ENCODE data around the gene CWC27.
"Not testable (repeated sequence)": the region's sequence is repeated elsewhere in the genome, so short reads cannot be mapped to it uniquely, and the experiment has no call there.

CWC27 gene

DNA sequence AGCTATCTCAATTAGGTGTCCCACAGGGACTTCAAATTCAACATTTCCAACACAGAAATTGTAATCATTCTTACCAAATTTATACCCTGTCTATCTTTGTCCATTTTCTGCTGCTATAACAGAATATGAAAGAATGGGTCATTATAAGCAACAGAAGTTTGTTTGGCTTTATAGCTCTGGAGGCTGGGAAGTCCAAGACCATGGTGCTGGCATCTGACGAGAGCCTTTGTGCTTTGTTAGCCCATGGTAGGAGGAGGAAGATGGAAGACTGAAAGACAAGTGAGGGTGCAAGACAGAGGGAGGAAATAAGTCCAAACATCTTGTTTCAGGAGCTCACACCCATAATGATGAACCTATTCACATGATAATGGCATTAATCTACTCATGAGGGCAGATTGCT, 72.2 kb downstream of the CWC27 start:
- no peak for DNase-seq

DNA sequence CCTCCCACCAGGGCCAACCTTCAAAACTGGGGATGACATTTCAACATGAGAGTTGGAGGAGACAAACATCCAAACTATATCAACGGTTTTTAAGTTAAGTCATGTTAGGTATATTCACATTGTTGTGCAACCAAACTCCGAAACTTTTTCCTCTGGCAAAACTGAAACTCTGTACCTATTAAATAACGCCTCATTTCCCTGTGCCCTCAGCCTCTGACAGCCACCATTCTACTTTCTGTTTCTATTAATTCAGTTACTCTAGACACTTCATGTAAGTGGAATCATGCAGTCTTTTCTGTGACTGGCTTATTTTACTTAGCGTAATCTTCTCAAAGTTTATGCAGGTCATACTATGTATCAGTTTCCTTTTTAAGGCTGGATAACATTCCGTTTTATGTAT, 85.0 kb downstream of the CWC27 start:
- no peak for DNase-seq

GRCh38 chr5:64854855-64855254, 86.1 kb downstream of the CWC27 start:
- DNase-seq = no peak

GRCh38 chr5:64859881-64860280, 91.2 kb downstream of the CWC27 start:
- no peak for DNase-seq

DNA sequence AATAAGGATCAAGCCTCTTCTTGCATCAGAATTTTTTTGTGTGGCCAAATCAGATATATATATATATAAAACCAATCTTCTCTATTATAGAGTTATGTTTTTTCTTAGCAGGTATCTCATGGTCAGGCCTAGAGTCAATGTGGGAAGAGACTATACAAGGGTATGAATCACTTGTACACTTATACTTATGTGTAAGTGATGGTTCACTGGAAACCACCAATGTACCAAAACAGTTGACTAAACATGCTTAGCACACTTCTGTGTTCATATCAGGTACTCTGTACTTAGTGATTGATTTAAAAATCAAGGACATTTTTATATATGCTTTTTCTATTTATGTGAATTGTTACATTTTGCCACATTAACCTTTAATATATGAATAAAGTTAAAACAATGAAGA, 92.6 kb downstream of the CWC27 start:
- no peak for DNase-seq

GRCh38 chr5:64864171-64864570, 95.4 kb downstream of the CWC27 start:
- DNase-seq = no peak

DNA sequence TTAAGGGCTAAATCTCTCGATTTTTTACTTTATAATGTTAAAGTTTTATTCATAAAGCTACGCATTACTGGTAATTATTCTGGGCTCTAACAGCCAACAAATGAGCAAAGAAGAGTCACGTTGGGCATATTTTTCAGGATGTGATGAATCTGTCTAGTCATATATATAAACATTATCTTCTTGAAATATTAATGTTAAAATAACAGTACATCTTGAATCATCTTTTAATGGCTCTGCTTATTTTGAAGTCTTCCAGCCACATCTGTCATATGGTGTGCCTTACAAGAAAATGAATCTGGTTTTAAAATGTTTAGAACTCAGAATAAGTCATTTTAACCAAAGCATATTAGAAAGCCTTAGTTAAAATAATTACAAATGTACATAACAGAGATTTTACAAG, 96.9 kb downstream of the CWC27 start:
- no peak for DNase-seq

GRCh38 chr5:64869419-64869818, 100.7 kb downstream of the CWC27 start:
- no peak for DNase-seq

- DNase-seq = no peak
These were observed 103.3 kb downstream of the CWC27 start for GRCh38 chr5:64872044-64872443.

GRCh38 chr5:64873441-64873840, 104.7 kb downstream of the CWC27 start:
- no peak for DNase-seq

DNA sequence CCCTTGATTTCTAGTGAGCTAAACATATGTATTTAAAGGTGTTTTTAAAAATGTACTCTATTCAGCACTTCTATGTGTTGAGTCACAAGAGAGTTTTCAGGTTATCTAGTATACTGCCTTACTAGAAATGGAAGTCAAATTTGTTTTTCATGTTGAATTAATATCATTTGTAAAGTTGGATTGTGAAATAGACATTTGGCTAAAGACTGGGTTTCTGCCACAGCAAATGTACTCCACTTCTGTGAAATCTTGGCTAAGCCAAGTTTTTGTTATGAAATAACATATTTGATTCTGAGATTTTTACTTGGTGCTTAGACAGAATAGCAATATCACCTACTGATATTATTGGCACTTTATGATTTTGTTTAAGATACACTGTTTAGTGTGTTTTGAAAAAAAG, 106.0 kb downstream of the CWC27 start:
- no peak for DNase-seq

GRCh38 chr5:64876203-64876602, 107.5 kb downstream of the CWC27 start:
- DNase-seq = no peak

GRCh38 chr5:64880821-64881220, 112.1 kb downstream of the CWC27 start:
- no peak for DNase-seq

DNA sequence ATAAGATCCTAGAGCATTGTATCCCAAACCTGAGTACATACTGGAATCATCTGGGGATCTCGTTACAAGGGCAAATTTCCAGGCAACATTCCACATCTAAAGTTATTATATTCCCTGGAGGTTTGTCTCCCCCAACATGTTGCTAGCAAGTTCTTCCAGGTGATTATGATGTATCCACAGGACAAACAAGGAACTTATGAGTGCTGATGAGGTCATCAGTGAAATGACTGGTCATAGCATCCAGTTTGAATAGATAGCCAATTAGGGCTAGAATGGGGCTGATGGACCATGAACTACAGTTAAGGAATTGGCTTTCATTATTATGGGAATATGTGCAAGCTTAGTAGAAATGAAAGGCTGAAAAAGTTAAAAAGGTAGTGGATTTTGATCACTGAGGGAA, 115.2 kb downstream of the CWC27 start:
- DNase-seq = no peak

- DNase-seq = no peak
These were observed 115.8 kb downstream of the CWC27 start for GRCh38 chr5:64884541-64884940.

- DNase-seq = no peak
These were observed 119.2 kb downstream of the CWC27 start for GRCh38 chr5:64887910-64888309.

- no peak for DNase-seq
These were observed 127.0 kb downstream of the CWC27 start for GRCh38 chr5:64895748-64896147.

DNA sequence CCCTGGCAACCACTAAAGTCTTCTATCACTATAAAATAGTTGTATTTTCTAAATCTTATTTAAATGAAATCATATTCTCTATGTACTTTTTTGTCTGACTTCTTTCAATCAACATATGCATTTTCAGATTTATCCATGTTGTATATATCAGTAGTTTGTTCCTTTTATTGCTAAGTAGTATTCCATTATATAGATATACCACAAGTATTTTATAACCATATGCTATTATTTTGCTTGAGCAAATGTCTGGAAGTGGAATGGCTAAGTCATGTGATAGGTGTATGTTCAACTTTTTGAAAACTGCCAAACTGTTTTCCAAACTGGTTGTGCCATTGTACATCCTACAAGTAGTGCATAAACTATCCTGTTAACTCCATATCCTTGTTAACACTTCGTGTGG, 131.1 kb downstream of the CWC27 start:
- DNase-seq = no peak

DNA sequence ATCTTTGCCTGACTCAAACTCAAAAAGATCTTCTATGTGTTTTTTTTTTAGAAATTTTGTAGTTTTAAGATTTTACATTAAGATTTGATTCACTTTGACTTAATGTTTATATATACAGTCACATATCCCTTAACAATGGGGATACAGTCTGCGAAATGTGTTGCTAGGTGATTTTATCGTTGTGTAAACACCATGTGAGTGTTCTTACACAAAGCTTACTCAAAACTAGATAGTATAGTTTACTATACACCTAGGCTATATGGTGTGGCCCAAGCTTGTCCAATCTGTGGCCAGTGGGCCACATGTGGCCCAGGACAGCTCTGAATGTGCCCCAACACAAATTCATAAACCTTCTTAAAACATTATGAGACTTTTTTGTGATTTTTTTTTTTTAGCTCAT, 131.9 kb downstream of the CWC27 start:
- no peak for DNase-seq

DNA sequence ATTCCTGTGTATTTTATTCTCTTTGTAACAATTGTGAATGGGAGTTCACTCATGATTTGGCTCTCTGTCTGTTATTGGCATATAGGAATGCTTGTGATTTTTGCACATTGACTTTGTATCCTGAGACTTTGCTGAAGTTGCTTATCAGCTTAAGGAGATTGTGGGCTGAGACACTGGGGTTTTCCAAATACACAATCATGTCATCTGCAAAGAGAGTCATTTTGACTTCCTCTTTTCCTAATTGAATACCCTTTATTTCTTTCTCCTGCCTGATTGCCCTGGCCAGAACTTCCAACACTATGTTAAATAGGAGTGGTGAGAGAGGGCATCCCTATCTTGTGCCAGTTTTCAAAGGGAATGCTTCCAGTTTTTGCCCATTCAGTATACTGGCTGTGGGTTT, 138.7 kb downstream of the CWC27 start:
- DNase-seq = not testable (repeated sequence)

DNA sequence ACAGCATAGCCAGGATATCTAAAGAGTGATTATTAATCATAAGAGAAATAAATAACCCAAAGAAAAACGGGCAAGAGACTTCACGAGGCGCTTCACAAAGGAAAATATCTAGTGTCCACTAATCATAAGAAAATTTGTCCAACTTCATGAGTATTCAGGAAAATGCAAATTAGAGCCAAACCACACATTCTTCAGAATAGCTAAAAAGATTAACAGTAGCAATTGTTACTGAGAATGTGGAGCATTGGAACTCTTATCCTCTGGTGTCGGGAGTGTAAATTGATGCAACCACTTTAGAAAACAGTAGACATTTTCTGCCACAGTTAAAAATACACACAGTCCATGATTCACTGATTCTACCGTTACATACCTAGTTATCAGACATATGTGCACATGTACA, 145.7 kb downstream of the CWC27 start:
- DNase-seq = no peak

DNA sequence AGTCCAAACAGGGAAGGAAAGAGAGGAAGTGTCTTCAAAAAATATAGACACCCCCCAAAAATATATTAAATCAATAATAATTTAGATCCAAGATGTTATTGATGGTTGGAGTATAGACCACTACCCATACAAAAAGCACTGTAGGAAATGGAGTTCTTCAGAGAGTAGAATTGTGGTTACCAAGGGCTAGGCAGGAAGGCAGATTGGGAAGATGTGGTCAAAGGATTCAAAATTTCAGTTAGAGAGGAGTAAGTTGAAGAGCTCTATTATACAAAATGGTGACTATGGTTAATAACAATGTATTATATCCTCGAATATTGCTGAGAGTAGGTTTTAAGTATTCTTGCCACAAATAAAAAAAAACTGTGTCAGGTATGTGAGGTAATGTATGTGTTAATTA, 149.4 kb downstream of the CWC27 start:
- DNase-seq = no peak

DNA sequence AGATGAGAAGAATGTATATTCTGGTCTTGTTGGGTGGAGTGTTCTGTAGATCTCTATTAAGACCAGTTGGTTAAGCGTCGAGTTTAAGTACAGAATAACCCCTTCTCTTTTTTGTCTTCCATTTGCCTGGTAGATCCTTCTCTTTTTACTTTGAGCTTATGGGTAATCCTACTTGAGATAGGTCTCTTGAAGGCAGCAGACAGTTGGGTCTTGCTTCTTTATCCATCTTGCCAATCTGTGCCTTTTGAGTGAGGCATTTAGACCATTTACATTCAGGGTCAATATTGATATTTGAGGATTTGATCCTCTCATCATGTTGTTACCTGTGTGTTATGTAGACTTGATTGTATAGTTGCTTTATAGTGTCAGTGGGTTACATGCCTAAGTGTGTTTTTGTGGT, 152.7 kb downstream of the CWC27 start:
- DNase-seq = no peak

DNA sequence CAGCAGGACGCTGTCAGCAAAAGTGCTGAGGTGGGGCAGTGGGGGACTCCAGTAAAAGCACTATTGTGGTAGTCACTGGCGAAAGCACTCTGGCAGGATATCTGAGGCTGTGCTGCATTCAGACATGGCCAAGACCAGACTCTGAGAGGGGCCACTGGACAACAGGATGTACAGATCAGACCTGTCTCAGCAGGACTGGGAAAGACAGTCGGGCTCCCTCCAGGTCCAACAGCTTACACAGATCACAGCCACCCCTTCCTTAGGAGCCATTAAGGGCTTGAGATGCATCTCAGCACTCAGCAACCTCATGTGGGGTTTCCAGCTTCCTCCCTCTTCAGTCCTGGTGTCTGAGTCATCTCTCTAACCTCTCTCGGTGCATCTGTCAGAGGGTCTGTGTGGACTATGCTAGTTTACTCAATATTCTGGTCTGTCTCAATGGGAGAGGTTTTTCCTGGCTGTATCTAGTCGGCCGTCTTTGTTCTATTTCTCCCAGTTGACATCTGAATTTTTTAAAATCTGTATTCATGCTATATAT, 154.5 kb downstream of the CWC27 start:
- no peak for DNase-seq

DNA sequence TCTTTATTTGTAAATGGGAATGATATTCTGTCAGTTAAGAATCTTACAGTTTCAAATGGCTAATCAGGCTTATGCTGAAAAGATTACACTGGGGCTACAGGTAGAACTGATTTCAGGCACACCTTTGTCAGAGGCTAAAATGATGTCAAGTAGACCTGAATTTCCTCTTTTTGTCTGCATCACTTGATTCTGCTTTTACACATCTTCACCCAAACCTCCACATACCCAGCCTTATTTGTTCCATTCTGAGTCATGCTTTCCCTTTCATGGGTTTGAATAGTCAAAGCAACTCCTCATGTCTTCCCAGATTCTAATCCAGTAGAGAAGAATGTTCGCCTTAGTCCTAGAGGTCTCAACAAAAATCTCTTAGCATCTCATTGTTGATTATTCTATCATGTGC, 156.4 kb downstream of the CWC27 start:
- DNase-seq = no peak

GRCh38 chr5:64929833-64930232, 161.1 kb downstream of the CWC27 start:
- DNase-seq = no peak
